Measurements from ENCODE around the gene NHSL2.
"Not testable (repeated sequence)": the region's sequence is repeated elsewhere in the genome, so short reads cannot be mapped to it uniquely, and the experiment has no call there.

Gene NHSL2

DNA sequence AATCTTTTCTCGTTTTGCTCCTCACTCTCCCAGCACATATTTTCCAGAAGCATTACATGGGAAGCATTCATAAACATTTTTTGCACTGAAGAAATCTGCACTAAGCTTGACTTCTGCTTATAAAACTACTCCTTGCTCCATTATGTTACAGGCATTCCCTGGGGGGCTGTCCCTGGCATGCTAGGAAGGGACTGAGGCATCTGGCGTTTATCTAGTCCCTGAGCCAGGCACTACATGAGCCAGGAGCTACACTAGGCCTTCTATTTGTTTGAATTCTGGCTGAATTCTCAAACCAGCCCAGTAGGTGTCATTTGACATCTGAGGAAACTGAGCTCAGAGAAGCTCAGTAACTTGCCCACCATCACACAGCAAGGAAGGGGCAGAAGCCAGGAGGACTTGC, 43.3 kb downstream of the NHSL2 start:
- H3K4me1 ChIP-seq (ENCODE audit: low read depth, poor library complexity, severe bottlenecking): no peaks in the 10 kb centered on the region

DNA sequence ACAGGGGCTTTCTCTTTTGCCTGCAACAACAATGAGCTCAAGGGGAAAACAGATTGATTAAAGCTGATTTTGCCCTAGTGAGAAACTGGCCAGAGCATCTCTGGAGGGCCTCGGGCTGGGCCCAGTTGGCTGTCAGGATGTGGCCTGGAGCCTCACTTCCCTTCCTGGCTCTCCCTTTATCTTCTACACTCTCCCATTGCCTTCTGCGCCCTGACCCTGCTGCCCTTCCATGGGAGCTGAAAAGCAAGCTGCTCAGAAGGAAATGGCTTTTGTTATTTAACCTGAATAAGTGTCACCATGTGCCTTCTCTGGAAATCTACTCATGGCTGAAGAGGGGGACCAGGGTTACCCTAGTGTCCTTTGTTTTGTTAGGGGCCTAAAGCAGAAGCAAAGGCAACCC, 43.8 kb downstream of the NHSL2 start:
- H3K4me2 ChIP-seq: no peak overlapping the region
- no peak overlapping the region for H3K27ac ChIP-seq
- no peak overlapping the region for H2AFZ ChIP-seq (ENCODE audit: low read depth)
- no peaks in the 10 kb centered on the region for H3K36me3 ChIP-seq (ENCODE audit: insufficient read depth)
- H3K4me1 ChIP-seq (ENCODE audit: low read depth, poor library complexity, severe bottlenecking): no peaks in the 10 kb centered on the region
- H4K20me1 ChIP-seq (ENCODE audit: insufficient read depth): no peaks in the 10 kb centered on the region
- TF ChIP-seq, protein P1, sequence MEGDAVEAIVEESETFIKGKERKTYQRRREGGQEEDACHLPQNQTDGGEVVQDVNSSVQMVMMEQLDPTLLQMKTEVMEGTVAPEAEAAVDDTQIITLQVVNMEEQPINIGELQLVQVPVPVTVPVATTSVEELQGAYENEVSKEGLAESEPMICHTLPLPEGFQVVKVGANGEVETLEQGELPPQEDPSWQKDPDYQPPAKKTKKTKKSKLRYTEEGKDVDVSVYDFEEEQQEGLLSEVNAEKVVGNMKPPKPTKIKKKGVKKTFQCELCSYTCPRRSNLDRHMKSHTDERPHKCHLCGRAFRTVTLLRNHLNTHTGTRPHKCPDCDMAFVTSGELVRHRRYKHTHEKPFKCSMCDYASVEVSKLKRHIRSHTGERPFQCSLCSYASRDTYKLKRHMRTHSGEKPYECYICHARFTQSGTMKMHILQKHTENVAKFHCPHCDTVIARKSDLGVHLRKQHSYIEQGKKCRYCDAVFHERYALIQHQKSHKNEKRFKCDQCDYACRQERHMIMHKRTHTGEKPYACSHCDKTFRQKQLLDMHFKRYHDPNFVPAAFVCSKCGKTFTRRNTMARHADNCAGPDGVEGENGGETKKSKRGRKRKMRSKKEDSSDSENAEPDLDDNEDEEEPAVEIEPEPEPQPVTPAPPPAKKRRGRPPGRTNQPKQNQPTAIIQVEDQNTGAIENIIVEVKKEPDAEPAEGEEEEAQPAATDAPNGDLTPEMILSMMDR (conservative IDR thresholded peaks at IDR 0.05; ENCODE audit: low read depth, low read length): no peak
- H3K4me3 ChIP-seq (IDR thresholded peaks at IDR 0.05; ENCODE audit: insufficient read depth, low read depth, low read length): no peak overlapping the region
- no peak overlapping the region for H3K9ac ChIP-seq
- H3K27me3 ChIP-seq (ENCODE audit: insufficient read depth, low read depth): no peaks in the 10 kb centered on the region
- H3K79me2 ChIP-seq (ENCODE audit: insufficient read depth, low read depth): no peaks in the 10 kb centered on the region

More for the DNA sequence above, 43.3 kb downstream of the NHSL2 start:
- Histone ChIP-seq H3K79me2 (ENCODE audit: insufficient read depth, low read depth) (no peaks in the 10 kb centered on the region), H3K9ac (no peak overlapping the region), H2AFZ (ENCODE audit: low read depth) (no peak overlapping the region), H3K27me3 (ENCODE audit: insufficient read depth, low read depth) (no peaks in the 10 kb centered on the region), H3K4me3 (IDR thresholded peaks at IDR 0.05; ENCODE audit: insufficient read depth, low read depth, low read length) (no peak overlapping the region), H3K27ac (no peak overlapping the region), H3K36me3 (ENCODE audit: insufficient read depth) (no peaks in the 10 kb centered on the region), H4K20me1 (ENCODE audit: insufficient read depth) (no peaks in the 10 kb centered on the region), H3K4me2 (no peak overlapping the region)
- TF ChIP-seq, protein P1 (conservative IDR thresholded peaks at IDR 0.05; ENCODE audit: low read depth, low read length): no peak

DNA sequence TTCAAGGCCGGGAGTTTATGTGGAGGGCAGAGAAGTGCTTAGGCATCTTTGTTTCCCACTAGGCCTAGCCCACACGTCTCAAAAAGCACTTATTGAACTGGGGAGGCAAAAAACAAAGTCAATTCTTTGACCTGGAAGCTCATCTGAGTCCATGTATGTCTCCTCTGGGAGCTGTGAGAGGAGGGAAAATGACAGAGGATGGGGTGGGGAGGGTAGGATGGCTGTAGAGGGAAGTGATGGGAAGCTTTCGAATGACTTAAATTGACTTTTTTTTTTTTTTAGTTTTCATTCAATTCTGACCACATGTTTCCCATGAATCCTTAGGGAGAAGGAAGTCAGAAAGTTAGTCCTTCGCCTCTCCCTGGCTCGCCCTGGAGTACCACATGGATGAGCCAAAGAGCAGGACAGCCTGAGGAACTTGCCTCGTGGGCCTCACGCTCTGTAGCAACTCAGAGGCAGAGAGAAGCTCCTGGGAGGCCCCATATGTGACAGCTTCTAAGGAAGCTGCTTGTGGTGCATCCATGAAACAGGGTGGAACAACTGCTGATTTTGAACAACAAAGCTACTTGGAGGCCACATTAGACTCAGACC, 45.0 kb downstream of the NHSL2 start:
- no peaks in the 10 kb centered on the region for H3K79me2 ChIP-seq (ENCODE audit: insufficient read depth, low read depth)
- TF ChIP-seq, protein P1 (conservative IDR thresholded peaks at IDR 0.05; ENCODE audit: low read depth, low read length): no peak
- H2AFZ ChIP-seq (ENCODE audit: low read depth): no peak overlapping the region
- no peak overlapping the region for H3K4me2 ChIP-seq
- H3K4me3 ChIP-seq (IDR thresholded peaks at IDR 0.05; ENCODE audit: insufficient read depth, low read depth, low read length): no peak overlapping the region
- H3K27ac ChIP-seq: no peak overlapping the region
- H3K36me3 ChIP-seq (ENCODE audit: insufficient read depth): no peaks in the 10 kb centered on the region
- no peaks in the 10 kb centered on the region for H3K27me3 ChIP-seq (ENCODE audit: insufficient read depth, low read depth)
- no peaks in the 10 kb centered on the region for H3K4me1 ChIP-seq (ENCODE audit: low read depth, poor library complexity, severe bottlenecking)
- no peaks in the 10 kb centered on the region for H4K20me1 ChIP-seq (ENCODE audit: insufficient read depth)
- no peak overlapping the region for H3K9ac ChIP-seq

DNA sequence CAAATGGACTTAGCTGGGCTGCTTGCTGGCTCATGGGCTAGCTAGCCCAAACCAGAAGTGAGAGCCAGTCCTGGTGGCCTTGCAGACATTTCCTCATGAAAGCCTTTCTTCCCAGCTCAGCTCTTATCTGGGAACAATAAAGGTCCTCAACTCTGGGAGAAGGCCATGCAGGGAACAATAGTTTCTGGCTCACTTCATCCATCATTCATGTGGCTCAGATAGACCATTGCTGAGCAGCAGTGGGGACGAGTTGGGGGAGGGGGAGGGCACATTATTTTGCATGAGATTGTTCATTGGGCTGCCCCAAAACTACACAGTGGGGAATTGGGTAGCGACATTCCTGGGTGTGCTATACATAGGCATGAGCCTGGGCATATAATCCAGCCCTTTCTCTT, 47.6 kb downstream of the NHSL2 start:
- no peaks in the 10 kb centered on the region for H3K79me2 ChIP-seq (ENCODE audit: insufficient read depth, low read depth)
- no peaks in the 10 kb centered on the region for H3K27me3 ChIP-seq (ENCODE audit: insufficient read depth, low read depth)
- H3K4me2 ChIP-seq: no peak overlapping the region
- H3K36me3 ChIP-seq (ENCODE audit: insufficient read depth): no peaks in the 10 kb centered on the region
- no peak overlapping the region for H3K9ac ChIP-seq
- no peak overlapping the region for H3K27ac ChIP-seq
- no peaks in the 10 kb centered on the region for H3K4me1 ChIP-seq (ENCODE audit: low read depth, poor library complexity, severe bottlenecking)
- no peaks in the 10 kb centered on the region for H4K20me1 ChIP-seq (ENCODE audit: insufficient read depth)
- H3K4me3 ChIP-seq (IDR thresholded peaks at IDR 0.05; ENCODE audit: insufficient read depth, low read depth, low read length): no peak overlapping the region
- TF ChIP-seq, protein P1 (conservative IDR thresholded peaks at IDR 0.05; ENCODE audit: low read depth, low read length): no peak
- H2AFZ ChIP-seq (ENCODE audit: low read depth): no peak overlapping the region

DNA sequence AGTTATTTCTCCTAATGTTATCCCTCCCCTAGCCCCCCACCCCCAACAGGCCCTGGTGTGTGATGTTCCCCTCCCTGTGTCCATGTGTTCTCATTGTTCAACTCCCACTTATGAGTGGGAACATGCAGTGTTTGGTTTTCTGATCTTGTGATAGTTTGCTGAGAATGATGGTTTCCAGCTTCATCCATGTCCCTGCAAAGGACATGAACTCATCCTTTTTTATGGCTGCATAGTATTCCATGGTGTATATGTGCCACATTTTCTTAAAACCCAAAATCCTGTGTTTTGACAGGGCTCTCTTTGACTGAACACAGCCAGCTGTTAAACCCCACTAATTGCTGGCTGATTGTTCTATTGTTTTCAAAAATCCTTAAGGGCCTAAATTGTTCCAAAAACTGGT, 53.5 kb downstream of the NHSL2 start:
- not testable (repeated sequence) for H3K27ac ChIP-seq; H3K9ac ChIP-seq; H3K79me2 ChIP-seq (ENCODE audit: insufficient read depth, low read depth); H3K4me2 ChIP-seq; H3K36me3 ChIP-seq (ENCODE audit: insufficient read depth); H3K27me3 ChIP-seq (ENCODE audit: insufficient read depth, low read depth); H4K20me1 ChIP-seq (ENCODE audit: insufficient read depth); H3K4me1 ChIP-seq (ENCODE audit: low read depth, poor library complexity, severe bottlenecking); H2AFZ ChIP-seq (ENCODE audit: low read depth); H3K4me3 ChIP-seq (IDR thresholded peaks at IDR 0.05; ENCODE audit: insufficient read depth, low read depth, low read length)

Measured in KMS-11 (cell line).